Urothelium cell line (cell line): ENCODE measurements around the gene OR2H2.

Source experiments
- DNase-seq: peaks from one replicate; pipeline ENCODE4 v3.0.0; 2011; ENCODE audit warnings: low spot score, mixed read lengths
- FAIRE-seq: peaks from 2 replicates; lab custom pipeline; 2011; peaks lifted over from hg19 to GRCh38; lab: Jason Lieb, UNC

OR2H2 gene

DNA sequence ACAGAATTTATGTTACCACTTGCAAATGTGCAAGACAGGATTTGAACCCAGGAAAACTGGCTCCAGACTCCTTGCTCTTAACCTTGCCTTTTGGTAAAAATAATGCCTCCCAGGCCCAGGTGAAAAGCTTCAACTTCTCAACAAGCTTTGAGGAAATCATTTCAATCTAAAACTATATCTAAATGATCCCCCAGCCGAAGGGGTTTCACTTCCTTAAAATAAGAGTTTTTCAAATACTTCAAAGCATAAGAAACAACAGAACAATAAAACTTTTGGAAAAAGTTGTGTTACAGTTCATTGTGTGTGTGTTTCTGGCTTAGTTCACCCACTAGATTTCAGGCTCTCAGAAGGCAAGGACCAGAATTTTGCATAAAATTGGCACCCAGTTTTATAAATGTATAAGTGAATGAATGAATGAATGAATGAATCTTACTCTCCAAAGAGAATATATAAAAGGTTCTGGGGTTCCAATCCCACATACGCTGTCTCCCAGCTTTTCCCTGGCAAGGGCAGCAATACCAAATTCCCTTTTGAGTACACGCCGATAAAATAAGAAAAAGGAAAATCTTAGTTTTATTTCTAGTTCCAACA lies 5.4 kb downstream of the OR2H2 start:
- DNase-seq, result no peak
- no peak for FAIRE-seq

DNA sequence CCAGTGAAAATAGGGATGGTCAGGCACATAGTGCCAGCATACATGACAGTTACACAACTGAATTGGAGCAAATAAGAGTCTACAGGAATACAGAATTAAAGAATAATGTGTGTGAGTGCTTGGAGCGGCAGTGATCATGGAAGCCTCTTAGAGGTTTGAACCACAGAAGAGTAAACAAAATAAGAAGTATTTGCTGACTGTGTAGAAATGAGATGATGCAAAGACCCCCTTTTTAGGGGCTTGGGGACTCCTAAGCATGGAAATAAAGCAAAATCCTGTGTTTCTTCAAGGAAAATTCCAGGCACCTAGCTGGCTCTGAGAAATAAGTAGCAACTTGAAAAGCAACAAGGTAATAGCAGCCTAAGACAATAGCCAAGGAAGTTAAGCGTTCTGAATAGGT lies 6.8 kb downstream of the OR2H2 start:
- FAIRE-seq (no peak), DNase-seq (no peak)

DNA sequence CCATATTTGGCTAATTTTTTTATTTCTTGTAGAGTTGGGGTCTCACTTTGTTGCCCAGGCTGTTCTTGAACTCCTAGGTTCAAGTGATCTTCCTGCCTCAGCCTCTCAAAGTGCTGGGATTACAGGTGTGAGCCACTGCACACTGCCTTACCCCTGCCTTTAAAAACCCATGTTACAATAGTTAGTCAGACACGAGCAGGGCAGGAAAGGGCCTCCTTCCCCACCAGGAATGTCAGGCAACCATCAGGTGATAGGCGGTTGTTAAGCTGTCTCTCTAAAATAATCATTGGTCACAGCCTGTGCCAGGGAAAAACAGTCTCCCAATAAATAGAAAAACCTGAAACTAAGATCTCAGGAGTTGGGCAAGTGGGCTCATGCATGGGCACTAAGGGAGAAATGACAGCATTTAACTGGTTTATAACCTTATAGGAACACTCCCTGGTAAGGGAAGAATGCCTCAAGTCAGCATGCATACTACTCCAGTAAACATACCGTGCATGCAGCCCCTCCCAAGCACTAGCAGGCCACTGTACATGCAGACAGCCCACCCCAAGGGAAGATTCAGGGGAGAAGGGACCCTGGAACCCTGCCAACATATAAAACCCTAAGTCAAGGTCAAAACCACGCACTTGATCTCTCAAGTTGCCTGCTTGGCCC lies 8.4 kb downstream of the OR2H2 start:
- DNase-seq (no peak), FAIRE-seq (no peak)

DNA sequence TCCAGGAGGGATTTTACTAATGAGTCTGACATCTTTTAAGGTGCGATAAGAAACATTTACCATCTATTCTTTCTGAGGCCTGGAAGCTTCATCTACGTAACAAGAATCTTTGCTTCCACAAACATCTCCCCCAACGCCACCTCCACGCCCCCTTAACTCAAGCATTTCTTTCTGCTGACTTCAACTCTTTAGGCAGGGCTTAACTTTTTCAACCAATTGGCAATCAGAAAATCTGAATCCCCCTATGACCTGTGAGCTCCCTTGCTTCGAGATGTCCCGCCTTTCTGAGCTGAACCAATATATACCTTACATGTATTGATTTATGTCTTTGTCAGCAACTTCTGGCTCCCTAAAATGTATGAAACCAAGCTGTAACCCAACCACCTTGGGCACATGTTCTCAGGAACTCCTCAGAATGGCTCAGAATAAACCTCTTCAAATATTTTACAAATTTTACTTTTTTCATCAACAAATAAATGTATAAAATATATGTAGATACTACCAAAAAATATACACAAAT lies 11.5 kb downstream of the OR2H2 start:
- no peak for DNase-seq
- FAIRE-seq, result no peak

DNA sequence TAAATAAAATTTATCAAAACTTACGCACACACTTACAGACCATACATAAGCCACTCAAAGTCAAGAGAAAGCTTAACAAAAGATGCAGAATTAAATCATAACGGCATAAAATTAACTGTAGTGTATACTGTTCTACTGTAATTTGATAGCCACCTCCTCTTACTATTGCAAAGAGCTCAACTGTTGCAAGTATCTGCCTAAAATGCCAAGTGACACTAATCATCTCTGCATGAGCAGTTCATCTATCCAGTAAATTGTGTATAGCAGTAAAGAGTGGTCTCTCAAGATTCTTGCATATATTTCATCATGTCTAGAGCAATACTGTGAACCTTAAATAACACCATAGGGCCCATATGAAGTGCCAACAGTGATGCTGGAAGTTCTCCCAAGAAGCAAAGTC lies 12.3 kb downstream of the OR2H2 start:
- DNase-seq (no peak), FAIRE-seq (no peak)

DNA sequence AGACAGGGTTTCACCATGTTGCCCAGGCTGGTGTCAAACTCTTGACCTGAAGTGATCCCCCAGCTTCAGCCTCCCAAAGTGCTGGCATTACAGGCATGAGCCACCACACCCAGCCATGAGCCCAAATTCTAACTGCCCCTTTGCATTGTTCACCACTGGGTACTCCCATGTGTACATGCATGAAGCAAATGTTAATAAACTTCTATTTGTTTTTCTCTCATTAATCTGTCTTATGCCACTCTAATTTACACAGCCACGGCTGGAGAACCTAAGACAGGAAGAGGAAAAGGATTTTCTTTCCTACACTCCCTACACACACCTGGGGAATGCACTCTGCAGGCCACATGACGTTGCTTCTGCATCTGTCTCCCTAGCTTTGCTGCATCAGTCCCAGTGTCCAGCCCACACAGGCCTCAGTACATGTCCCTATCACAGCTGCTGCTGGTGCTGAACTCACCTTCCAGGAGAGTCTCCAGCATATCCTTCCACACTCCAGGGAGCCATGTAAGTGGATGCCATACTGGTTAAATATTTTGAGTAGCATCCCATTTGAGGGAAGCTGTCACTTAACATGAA lies 13.3 kb downstream of the OR2H2 start:
- DNase-seq (no peak), FAIRE-seq (no peak)

DNA sequence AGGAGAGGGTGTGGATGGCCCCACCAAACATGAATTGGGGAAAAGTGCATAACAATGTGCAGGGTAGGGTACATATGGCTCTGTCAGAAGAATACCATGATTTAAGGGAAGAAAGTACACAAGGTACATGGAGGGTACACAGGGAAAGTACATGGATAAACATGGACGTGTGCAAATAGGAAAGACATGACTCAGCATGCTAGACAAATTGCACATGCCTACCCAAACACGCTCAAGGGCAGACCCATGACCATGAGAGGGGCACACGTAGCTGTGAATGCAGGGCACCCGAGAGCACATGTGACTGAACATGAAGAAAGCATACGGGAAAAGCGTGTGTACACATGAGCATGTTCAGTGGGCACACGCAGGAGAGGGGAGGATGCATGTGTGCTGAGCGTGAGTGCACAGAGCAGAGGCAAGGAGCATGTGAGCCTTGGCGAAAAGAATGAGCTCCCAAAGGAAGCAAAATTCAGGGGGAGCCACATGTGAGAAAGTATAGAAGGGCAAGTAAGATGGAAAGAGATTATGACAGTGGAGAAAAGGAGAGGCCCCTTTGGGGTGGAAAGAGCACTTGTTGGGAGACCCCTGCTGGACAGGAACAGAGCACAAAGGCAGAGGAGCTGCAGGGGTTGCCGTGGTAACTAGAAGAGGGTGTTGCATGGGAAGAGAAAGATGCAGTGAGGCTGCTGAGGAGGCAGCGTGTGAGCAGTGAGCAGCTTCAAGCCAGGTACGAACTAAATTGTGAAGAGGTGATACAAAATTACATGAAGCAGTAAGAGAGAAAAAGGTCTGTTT lies 17.8 kb downstream of the OR2H2 start:
- no peak for FAIRE-seq
- DNase-seq, result peak; percentile 47

DNA sequence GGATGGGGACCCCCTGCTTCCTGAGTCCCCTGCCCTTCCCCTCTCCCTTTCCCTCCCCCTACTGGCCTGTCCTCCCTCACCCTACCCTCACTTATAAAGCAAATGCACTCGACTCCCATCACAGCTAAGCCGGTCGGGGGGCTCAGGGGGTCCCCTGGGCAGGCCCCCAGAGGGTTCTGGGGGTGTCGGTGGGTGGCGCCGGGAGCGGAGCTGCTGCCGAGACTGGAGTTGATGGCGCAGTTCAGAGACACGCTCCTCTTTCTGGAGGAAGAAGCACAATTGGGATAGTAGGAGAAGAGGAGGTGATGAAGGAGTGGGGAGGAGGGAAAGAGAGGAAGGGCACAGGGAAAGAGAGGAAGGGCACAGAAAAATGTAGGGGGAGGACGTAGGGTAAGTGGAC lies 18.5 kb downstream of the OR2H2 start:
- FAIRE-seq (no peak), DNase-seq (no peak)

DNA sequence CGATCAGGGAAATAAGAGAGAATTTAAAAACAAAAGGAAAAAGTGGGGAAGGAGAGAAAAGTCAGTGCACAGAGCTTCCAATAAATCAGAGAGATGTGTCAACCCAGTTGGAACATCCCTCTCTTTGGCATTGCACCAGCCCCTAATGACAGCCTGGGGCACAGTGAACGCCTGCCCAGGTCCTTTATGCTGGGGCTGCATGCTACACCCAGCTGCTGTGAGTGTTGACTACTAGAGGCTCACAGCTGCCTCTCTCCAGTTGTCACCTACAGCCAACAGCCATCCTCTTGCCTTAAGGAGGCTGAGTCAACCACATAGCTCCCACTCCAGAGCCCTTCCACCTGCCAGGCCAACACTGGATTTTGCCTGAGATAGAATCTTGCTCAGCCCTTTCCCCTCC lies 19.0 kb downstream of the OR2H2 start:
- no peak for FAIRE-seq
- DNase-seq, result no peak

DNA sequence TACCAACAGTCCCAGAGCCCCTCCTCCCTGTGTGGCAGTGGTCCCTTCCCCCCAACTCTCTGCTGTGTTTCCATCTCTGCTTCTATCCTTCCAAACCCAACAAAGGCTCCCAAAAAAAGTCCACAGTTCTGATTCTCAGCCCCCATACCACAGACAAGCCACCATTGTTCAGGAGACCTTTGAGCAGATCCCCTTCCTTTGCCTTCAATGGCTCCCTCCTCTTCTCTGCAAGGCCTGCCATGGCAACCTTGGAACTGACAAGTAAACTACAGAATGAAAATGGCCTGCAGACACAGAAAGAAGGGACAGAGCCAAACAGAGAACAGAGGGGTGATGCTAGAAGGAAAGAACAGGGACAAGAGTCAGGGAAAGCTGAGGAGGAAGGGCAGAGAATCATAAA lies 23.2 kb downstream of the OR2H2 start:
- FAIRE-seq (no peak), DNase-seq (no peak)

DNA sequence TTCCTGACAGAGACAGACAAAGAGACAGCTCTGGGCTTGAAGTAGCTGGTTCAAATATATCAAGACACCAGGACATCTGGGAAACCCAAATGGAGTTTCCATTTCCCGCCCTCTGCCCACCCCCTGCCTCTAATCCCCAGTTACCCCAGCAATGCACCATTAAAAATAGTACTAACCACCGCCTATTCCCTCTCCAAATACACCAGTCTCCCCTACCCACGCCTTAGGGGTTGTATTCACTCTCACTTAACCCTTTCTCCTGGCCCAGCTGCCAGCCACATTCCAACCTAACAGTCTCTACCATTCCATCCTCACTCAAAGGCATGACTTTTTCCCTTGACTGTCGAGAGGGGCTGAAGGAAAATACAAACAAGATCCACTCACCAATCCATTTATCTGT lies 25.6 kb downstream of the OR2H2 start:
- DNase-seq (no peak), FAIRE-seq (no peak)

DNA sequence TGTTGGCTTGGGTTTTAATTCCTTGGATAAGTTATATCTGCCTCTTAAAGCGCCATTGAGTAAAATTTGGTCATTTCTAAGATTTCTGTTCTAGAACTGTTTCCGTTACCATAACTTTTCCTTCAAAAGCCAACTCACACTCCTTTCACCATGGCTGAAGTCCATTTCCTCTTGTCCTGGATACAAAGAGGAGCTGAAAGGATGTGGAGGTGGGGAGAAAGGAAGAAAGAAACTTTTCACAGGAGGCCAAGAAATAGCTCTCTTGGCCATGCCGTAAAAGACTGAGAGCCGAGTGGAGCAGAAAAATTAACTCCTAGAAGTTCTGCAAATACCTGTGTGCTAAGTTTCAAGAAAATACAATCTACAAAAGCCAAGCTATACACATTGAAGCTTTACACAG lies 26.5 kb downstream of the OR2H2 start:
- FAIRE-seq, result no peak

DNA sequence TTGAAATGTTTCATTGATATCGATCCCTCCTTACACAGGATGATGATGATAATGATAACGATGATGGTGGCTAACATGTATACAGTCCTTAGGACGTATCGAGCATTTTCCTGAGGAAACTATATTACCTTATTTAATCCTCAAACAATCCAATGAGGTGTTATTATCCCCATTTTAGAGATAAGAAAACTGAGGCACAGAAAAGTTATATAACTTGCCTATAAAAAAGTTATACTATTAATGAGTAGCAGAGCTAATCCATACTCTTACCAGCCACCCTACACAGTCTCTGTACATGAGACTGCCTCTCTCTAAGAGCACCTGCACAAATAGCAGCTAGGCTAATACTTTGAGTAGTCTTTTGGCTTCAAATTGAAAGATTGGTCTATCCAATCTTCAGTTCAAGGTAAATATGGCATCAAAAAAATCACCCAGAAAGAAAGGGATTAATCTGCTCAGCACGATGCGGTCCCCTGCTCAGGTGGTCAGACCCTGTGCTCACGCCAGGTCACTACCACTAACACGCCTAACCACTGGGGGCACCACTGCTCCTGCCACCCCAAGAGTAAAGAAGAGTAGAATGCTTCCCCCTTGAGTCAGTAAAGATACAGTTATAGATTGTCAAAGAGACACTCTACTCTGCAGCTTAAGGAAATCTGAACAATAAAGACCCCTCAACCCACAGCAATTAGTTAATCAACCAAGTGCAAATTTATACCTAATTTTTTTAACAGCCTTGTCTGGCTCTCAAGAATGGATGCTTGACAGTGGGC lies 33.0 kb downstream of the OR2H2 start:
- FAIRE-seq, result peak; percentile 5

More for the DNA sequence above, 26.5 kb downstream of the OR2H2 start:
- no peak for DNase-seq

DNA sequence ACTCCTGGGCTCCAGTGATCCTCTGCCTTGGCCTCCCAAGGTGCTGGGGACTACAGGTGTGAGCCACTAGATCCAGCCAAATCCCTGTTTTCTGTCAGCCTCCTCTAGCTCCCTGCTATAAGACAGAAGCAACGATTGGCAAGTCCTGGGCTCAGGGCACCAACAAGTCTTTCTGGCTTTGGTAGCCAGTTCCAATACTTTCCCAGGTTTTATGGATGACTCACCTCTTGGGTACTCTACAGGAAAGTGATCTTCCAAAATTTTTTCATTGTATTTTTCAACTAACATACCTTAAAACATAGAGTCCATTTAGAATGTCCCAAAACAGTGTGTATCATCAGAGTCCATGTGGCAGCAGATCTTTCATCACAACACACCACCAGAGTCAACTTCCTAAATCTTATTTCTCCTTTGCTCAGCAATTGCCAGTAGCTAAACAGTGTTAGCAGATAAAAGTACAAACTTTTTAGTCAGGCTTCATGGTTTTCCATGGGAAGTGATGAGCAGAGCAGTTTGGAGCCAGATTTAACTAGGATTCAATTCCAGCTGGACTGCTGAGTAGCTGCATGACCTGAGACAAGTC lies 34.7 kb downstream of the OR2H2 start:
- no peak for DNase-seq
- no peak for FAIRE-seq

More for the DNA sequence above, 33.0 kb downstream of the OR2H2 start:
- DNase-seq, result no peak

DNA sequence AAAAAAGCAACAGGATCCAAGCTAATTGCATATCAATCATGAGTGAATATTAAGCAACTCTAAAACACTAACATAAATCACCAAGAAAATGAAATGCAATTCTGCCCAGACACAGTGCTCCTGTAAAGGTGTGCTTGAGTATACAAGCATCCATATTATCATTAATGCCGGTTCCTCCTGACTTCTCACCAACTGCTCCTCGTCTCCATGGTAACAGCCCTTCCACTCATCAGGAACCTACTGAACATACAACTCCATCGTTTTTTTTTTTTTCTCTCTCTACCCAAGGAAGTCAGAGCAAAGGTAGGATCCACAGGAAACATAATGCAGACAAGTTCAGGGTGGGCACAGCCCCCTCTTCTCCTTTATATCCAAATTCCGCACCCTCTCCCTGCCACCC lies 35.7 kb downstream of the OR2H2 start:
- FAIRE-seq, result no peak

DNA sequence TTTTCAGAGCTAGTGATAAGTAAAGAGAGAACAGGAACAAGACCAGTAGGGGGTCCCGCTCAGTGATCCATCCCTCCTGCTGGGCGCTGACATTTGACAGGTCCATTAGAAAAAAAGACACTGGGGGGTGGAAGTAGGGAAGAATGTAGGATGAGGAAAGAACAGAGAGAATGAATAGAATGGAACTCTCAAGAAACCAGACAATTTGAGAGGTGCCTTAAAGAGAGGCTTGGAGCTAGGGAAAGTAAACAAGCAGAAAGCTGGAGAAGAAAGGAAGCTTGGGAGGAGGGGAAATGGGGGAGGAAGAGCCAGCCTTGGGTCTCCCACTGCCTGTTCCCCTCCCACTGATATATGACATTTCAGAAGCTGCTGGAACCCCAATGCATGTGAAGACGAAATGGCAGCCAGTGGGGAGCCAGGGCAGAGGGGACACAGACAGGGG lies 39.6 kb downstream of the OR2H2 start:
- FAIRE-seq (no peak), DNase-seq (no peak)

More for the DNA sequence above, 35.7 kb downstream of the OR2H2 start:
- DNase-seq, result no peak

DNA sequence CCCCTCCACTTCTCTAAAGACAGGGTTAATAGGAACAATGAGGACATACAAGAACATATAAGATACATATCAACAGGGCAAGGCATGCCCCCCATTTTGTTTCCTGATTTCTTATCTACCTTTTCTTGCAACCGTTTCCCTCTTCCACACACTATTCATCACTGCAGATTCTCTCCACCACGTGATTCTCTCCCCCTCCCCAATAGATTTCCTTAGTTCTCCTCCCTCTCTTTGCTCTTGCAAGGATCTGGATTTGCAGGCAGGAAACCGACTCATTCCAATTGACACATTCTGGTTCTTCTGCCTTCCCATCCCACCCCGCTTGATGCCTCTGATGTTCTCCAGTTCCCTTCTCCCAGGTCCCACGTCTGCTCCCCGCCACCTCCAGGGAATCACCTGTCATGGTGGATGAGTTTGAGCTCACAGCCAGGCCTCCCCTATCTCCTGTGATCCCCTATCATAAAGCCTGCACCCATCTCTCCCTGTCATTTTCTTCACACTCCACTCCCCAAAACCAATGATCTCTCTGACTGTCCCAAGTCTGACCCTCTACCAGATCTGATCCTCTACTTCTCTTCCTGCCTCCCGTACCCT lies 40.5 kb downstream of the OR2H2 start:
- no peak for DNase-seq
- no peak for FAIRE-seq

DNA sequence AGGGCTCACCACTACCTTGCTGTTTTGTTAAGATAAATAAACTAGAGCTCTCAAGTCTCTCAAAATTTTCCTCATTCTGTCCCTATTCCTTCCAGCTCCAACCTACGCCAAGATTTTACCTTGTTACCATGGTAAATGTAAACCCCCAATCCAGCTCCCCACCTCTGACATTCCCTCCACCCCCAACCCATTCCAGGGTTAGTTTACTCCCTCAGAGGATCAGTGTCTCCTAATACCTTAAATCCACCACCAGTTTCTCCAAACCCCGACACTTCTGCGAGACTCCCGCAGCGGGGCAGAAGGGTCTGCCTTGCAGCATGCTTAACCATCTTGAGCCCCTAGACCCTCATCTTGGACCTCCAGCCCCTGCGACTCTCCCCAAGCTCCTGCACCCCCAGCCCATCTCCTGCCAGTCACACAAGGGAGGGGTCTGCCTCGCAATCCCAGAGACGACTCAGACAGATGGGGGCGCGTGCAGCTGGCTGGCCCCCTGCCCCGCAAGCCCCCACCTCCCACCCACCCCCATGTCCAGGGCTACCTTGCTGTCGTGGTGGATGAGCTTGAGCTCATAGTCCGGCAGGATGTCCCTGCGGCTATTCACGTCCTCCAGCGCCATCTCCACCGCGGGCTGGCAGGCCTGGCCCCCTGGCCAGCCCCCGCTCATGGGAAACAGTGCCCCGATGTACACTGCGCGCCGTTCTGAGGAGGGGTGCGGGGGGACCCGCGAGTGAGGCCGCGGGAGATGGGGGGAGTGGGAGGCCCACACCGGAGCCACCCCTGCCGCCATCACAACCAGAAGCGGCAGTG lies 42.2 kb downstream of the OR2H2 start:
- DNase-seq (no peak), FAIRE-seq (no peak)

DNA sequence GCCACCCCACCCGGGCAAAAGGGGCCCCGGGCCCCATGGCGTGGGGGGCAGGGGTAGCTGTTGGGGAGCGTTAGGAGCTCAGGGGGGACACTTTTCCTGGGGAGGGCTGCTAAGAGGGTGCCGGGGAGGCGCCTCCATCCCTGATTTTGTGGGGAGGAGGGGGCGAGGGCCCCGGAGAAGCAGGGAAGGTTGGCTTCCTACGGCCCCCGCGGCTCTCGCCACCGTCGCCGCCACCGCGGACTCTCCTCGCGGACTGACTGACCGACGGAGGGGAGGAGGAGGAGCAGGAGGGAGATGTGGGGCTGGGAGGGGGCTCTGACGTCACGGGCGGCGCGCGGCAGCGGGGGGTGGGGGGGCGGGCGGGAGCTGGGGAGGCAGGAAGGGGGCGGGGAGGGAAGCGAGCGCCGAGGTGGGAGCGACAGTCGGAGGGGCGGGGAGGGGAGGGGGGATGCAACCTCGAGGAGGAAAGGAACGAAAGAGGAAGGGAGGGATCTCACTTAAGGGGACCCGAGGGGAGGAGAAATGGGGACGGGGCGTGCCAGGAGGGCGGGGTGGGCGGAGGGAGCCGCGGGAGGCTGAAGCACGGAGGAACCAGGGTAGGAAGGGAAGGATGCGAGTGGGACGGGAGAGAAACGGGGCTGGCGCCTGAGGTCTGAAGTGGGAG lies 43.0 kb downstream of the OR2H2 start:
- FAIRE-seq, result peak; percentile 30
- DNase-seq, result peak; percentile 89
